ENCODE results near the gene ARL5A.

- TF ChIP-seq CTCF (IDR thresholded peaks at IDR 0.05) (no peak), POLR2A (IDR thresholded peaks at IDR 0.05) (no peak)
These were observed 50.7 kb downstream of the ARL5A start for GRCh38 chr2:151777487-151777886.

All from adrenal gland (tissue), 5 donors.